NB4 (cell line): ENCODE results near the gene ERFE.

ENCODE experiments used
- POLR2A ChIP-seq: IDR thresholded peaks from 2 replicates; pipeline ENCODE4 v1.6.1; 2011; ENCODE audit warnings: mild to moderate bottlenecking; ENCODE audit not compliant: insufficient read length; ENCODE audit errors: extremely low read depth
- TF ChIP-seq, protein P1 (sequence below): IDR thresholded peaks from one replicate; pipeline ENCODE4 v1.5.1; 2012; ENCODE audit warnings: low read depth, low read length

DNA sequence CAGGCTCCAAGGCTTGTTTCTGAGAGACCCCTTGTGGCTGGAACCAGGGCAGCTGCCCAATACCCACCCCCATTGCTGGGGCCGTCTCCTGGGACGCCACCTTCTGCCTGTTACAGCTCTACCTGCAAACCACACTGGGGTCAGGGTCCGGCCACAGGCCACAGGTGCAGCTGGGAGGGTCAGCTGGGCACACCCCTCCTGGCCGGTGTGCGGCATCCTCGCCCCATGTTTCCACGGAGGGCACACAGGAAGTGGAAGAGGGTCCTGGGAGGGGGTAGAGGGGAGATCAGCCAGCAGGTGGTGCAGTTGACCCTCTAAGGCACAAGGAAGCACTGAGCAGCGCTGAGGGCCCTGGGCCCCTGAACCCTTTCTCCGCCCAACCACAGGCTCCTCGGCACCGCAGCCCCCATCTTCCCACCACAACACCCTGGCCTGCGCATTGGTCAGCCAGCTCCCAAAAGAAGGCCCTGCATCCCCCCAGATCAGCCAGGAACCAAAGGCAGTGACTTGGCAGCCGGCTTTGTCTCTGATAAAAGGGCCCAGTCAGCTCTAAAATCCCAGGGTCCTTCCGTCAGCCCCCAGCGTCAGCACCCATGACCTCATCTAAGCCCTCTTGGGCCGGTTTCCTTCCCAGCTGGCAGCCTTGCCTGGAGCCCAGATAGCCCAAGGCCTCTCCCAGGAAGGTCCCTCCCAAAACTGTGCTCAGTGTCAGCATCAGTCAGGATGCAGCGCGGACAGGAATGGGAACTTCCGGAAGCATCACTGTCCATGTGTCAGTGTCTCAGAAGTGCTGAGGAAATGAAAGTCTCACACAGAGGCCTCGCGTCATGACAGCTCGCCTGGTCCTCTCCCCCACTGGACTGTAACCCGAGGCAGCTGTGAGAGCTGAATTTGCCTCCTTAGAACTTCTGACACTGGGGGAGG is 1.7 kb downstream of the ERFE start:
- TF ChIP-seq, protein P1, sequence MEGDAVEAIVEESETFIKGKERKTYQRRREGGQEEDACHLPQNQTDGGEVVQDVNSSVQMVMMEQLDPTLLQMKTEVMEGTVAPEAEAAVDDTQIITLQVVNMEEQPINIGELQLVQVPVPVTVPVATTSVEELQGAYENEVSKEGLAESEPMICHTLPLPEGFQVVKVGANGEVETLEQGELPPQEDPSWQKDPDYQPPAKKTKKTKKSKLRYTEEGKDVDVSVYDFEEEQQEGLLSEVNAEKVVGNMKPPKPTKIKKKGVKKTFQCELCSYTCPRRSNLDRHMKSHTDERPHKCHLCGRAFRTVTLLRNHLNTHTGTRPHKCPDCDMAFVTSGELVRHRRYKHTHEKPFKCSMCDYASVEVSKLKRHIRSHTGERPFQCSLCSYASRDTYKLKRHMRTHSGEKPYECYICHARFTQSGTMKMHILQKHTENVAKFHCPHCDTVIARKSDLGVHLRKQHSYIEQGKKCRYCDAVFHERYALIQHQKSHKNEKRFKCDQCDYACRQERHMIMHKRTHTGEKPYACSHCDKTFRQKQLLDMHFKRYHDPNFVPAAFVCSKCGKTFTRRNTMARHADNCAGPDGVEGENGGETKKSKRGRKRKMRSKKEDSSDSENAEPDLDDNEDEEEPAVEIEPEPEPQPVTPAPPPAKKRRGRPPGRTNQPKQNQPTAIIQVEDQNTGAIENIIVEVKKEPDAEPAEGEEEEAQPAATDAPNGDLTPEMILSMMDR, result peak; percentile 55
- no peak for TF ChIP-seq POLR2A
